B cell (primary cell): Measurements from ENCODE around the gene CCDC178.

Experiments
- CTCF ChIP-seq: fragments of 200-600 bp; IDR thresholded peaks from one replicate; pipeline ENCODE4 v1.8.0; 2022; ENCODE audit warnings: antibody characterized with exemption, mild to moderate bottlenecking
- EZH2 ChIP-seq: IDR thresholded peaks from 2 replicates; pipeline ENCODE4 v1.6.1; 2012; ENCODE audit warnings: borderline replicate concordance, low read depth, mild to moderate bottlenecking, moderate library complexity, low read length; ENCODE audit not compliant: insufficient read depth, poor library complexity, severe bottlenecking

GRCh38 chr18:33146014-33146413, 294.5 kb downstream of the CCDC178 start:
- no peak for TF ChIP-seq CTCF
- TF ChIP-seq EZH2: no peak
